A549 (cell line): ENCODE data around the gene CACNA1H.
"Not testable (repeated sequence)": the region's sequence is repeated elsewhere in the genome, so short reads cannot be mapped to it uniquely, and the experiment has no call there.

ENCODE experiments used
- CHD2 ChIP-seq: fragments of 150-350 bp; IDR thresholded peaks from 2 replicates; pipeline ENCODE4 v1.6.1; 2014; ENCODE audit warnings: low read length; ENCODE audit not compliant: partially characterized antibody
- ESRRA ChIP-seq: fragments of 150-350 bp; IDR thresholded peaks from 2 replicates; pipeline ENCODE4 v1.6.1; 2014; ENCODE audit warnings: mild to moderate bottlenecking, low read length, borderline replicate concordance
- JUN ChIP-seq, 2 experiments: fragments of >200 bp; sonication (Bioruptor Twin); formaldehyde crosslinking; IDR thresholded peaks; 2 replicates in 1 of 2; 3 replicates in 1 of 2; pipeline ENCODE4 v1.6.1; 2016 to 2017
- NR3C1 ChIP-seq: fragments of >200 bp; sonication (Bioruptor Twin); formaldehyde crosslinking; IDR thresholded peaks from 3 replicates; pipeline ENCODE4 v1.6.1; 2017
- PHF8 ChIP-seq: fragments of 200-600 bp; sonication (generic); IDR thresholded peaks from 2 replicates; pipeline ENCODE4 v1.6.1; 2016; ENCODE audit warnings: low read depth, mild to moderate bottlenecking, antibody characterized with exemption, moderate library complexity, borderline replicate concordance
- POLR2A ChIP-seq: IDR thresholded peaks from 2 replicates; pipeline ENCODE4 v1.6.1; 2012; ENCODE audit warnings: mild to moderate bottlenecking, low read length
- RAD21 ChIP-seq, 2 experiments: fragments of >200 bp in 1 of 2; sonication (Bioruptor Twin) in 1 of 2; formaldehyde crosslinking in 1 of 2; IDR thresholded peaks in 1 of 2; conservative IDR thresholded peaks in 1 of 2; 2 replicates in 1 of 2; 3 replicates in 1 of 2; pipeline ENCODE4 v1.6.1; 2012 to 2018; ENCODE audit warnings: inconsistent platforms in 1 of 2
- REST ChIP-seq: fragments of 200-600 bp; sonication (generic); IDR thresholded peaks from 2 replicates; pipeline ENCODE4 v1.6.1; 2016; ENCODE audit warnings: antibody characterized with exemption, mild to moderate bottlenecking, moderate library complexity
- TF ChIP-seq, protein P1 (sequence below): fragments of >200 bp; sonication (Bioruptor Twin); formaldehyde crosslinking; IDR thresholded peaks from 3 replicates; pipeline ENCODE4 v1.5.1; 2016

DNA sequence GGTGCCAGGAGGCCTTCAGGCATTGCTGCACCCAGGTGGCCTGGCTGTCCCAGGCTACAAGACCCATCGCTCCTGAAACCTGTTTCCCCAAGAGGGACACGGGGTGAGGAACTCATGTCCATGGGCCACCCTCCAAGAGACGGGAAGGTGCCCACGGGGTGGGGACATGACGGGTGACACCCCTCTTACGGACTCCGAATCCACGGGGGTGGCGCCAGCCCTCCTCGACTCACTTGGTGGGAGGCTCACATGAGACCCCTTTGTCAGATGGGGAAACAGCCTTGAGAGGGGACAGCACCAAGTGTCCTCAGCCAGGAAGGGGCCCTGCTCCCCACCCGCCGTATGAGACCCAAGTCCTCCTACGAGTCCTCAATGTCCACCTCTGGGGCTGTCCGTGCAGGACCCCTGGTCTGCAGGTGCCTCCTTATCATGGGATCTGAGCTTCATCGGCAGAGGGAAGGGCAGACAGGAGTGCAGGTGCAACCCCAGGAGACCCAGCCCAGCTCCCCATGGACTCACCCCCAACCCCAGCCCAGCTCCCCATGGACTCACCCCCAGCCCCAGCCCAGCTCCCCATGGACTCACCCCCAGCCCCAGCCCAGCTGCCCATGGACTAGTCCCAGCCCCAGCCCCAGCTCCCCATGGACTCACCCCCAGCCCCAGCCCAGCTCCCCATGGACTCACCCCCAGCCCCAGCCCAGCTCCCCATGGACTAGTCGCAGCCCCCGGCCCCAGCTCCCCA is 77.7 kb downstream of the CACNA1H start:
- TF ChIP-seq, protein P1, sequence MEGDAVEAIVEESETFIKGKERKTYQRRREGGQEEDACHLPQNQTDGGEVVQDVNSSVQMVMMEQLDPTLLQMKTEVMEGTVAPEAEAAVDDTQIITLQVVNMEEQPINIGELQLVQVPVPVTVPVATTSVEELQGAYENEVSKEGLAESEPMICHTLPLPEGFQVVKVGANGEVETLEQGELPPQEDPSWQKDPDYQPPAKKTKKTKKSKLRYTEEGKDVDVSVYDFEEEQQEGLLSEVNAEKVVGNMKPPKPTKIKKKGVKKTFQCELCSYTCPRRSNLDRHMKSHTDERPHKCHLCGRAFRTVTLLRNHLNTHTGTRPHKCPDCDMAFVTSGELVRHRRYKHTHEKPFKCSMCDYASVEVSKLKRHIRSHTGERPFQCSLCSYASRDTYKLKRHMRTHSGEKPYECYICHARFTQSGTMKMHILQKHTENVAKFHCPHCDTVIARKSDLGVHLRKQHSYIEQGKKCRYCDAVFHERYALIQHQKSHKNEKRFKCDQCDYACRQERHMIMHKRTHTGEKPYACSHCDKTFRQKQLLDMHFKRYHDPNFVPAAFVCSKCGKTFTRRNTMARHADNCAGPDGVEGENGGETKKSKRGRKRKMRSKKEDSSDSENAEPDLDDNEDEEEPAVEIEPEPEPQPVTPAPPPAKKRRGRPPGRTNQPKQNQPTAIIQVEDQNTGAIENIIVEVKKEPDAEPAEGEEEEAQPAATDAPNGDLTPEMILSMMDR, result not testable (repeated sequence)
- TF ChIP-seq POLR2A; CHD2; RAD21 (conservative IDR thresholded peaks at IDR 0.05 in 1 of 2, IDR thresholded peaks at IDR 0.05 in 1 of 2); PHF8; REST; ESRRA; JUN (IDR thresholded peaks at IDR 0.05); NR3C1: not testable (repeated sequence)
